K562 (cell line): ENCODE results near the gene TNFRSF6B. TPM values are rescaled to one million over a fixed set of nuclear protein-coding genes. Genes with fewer than 3 reads are reported as not detected.

Experiments
- ATF1 ChIP-seq, 2 experiments: fragments of 450-650 bp in 1 of 2; IDR thresholded peaks; 2 replicates each; pipeline ENCODE4 v1.6.1; 2016; ENCODE audit warnings: missing compliant biosample characterization in 1 of 2, missing genetic modification characterization in 1 of 2
- CBX3 ChIP-seq, 2 experiments: IDR thresholded peaks; 1 replicate in 1 of 2; 2 replicates in 1 of 2; pipeline ENCODE4 v1.6.1; 2012; ENCODE audit warnings: inconsistent platforms in 2 of 2, low read length in 2 of 2, borderline replicate concordance in 1 of 2, control low read depth in 1 of 2
- E2F5 ChIP-seq: sonication (generic); formaldehyde crosslinking; IDR thresholded peaks from 2 replicates; pipeline ENCODE4 v1.8.0; 2022; ENCODE audit warnings: mild to moderate bottlenecking, missing genetic modification reagents
- FOXK2 ChIP-seq, 2 experiments: fragments of 450-650 bp; IDR thresholded peaks in 1 of 2; conservative IDR thresholded peaks in 1 of 2; 2 replicates each; pipeline ENCODE4 v1.6.1; 2016; ENCODE audit warnings: low read depth in 2 of 2, mild to moderate bottlenecking in 1 of 2
- NFRKB ChIP-seq: fragments of 450-650 bp; IDR thresholded peaks from 2 replicates; pipeline ENCODE4 v1.6.1; 2016; ENCODE audit warnings: low read depth
- PHB ChIP-seq: fragments of 250-450 bp; sonication (Bioruptor Pico); IDR thresholded peaks from 2 replicates; pipeline ENCODE4 v1.5.0; 2021
- POLR2G ChIP-seq: fragments of 200-400 bp; formaldehyde crosslinking; IDR thresholded peaks from 2 replicates; pipeline ENCODE4 v1.6.1; 2017; ENCODE audit warnings: low read depth, mild to moderate bottlenecking, antibody characterized with exemption, low read length, moderate library complexity
- PRDM10 ChIP-seq: fragments of 450-650 bp; IDR thresholded peaks from 2 replicates; pipeline ENCODE4 v1.6.1; 2018; ENCODE audit not compliant: partially characterized antibody
- SAFB2 ChIP-seq: fragments of 200-400 bp; formaldehyde crosslinking; IDR thresholded peaks from 2 replicates; pipeline ENCODE4 v1.6.1; 2018; ENCODE audit warnings: borderline replicate concordance, low read length, low read depth, moderate library complexity; ENCODE audit not compliant: severe bottlenecking
- SUPT5H ChIP-seq: fragments of 450-650 bp; IDR thresholded peaks from 2 replicates; pipeline ENCODE4 v1.6.1; 2016
- ZBTB1 ChIP-seq: sonication (generic); formaldehyde crosslinking; IDR thresholded peaks from 2 replicates; pipeline ENCODE4 v1.8.1; 2023; ENCODE audit warnings: missing genetic modification reagents, low read depth, mild to moderate bottlenecking, borderline replicate concordance
- ZMIZ1 ChIP-seq, 2 experiments: fragments of 150-350 bp in 1 of 2; IDR thresholded peaks; 2 replicates each; pipeline ENCODE4 v1.6.1; 2012 to 2016; ENCODE audit warnings: low read depth in 2 of 2, low read length in 2 of 2, mild to moderate bottlenecking in 1 of 2, moderate library complexity in 1 of 2
- polyA plus RNA-seq, 8 experiments: library from polyadenylated mRNA; depleted of rRNA in 4 of 8; stranded (reverse) in 5 of 8; unstranded in 3 of 8; fragments of >200 nt; fragmentation: Nextera tagmentation in 2 of 8; fragmentation: Illumina TruSeq in 1 of 8; extraction: Ambion mirVana in 2 of 8; extraction: Trizol in 1 of 8; gene quantifications; 2 replicates each; pipeline versions ENCODE4 v1.2.1 to v1.2.3, GENCODE V29; 2011 to 2014; ENCODE audit warnings: inconsistent platforms in 1 of 8, missing spikeins in 1 of 8
- total RNA-seq, 7 experiments: library from RNA; depleted of rRNA in 6 of 7; stranded (reverse); fragments of >200 nt in 6 of 7; fragmentation: Illumina TruSeq in 2 of 7; extraction: Trizol in 2 of 7; gene quantifications; 2 replicates each; pipeline versions ENCODE4 v1.2.1 to v1.2.3, GENCODE V29; 2011 to 2021; ENCODE audit warnings: low replicate concordance in 1 of 7
- TF ChIP-seq, protein P1 (sequence below), 2 experiments: fragments of 450-650 bp; IDR thresholded peaks; 2 replicates each; pipeline ENCODE4 v1.6.1; 2018; ENCODE audit warnings: mild to moderate bottlenecking in 2 of 2, low read depth in 1 of 2; ENCODE audit not compliant: partially characterized antibody in 2 of 2

Gene TNFRSF6B
- total and polyA plus RNA-seq, 9 of the 15 experiments (the other 6 are each of a cell fraction or from before 2014, with no cell fraction given): 0.10 to 3.5 (median 0.32) TPM; not detected in 6

- TF ChIP-seq ZMIZ1 (IDR thresholded peaks at IDR 0.05; ENCODE audit: low read depth in 2 of 2, low read length in 2 of 2) (peak in 1 of 2 experiments; percentile 67; a peak in 2 of 4 replicates), ZBTB1 (CRISPR knock-in tag) (no peak), PRDM10 (peak; percentile 23), CBX3 (IDR thresholded peaks at IDR 0.05; ENCODE audit: borderline replicate concordance in 1 of 2, low read length in 2 of 2) (peak in 1 of 2 experiments; percentile 80; a peak in 2 of 3 replicates), POLR2G (peak; percentile 82; the same call in 1 of the 2 replicates), PHB (CRISPR knock-in tag) (peak; percentile 14; the same call in 1 of the 2 replicates), SUPT5H (peak; percentile 79), NFRKB (peak; percentile 84), E2F5 (CRISPR knock-in tag) (no peak), ATF1 (CRISPR knock-in tag; IDR thresholded peaks at IDR 0.05) (no peak), ATF1 (tag; IDR thresholded peaks at IDR 0.05) (peak; percentile 85), SAFB2 (no peak), FOXK2 (conservative IDR thresholded peaks at IDR 0.05 in 1 of 2, IDR thresholded peaks at IDR 0.05 in 1 of 2; ENCODE audit: low read depth in 2 of 2) (peak in 1 of 2 experiments; percentile 17; a peak in 1 of 4 replicates)
- TF ChIP-seq, protein P1, sequence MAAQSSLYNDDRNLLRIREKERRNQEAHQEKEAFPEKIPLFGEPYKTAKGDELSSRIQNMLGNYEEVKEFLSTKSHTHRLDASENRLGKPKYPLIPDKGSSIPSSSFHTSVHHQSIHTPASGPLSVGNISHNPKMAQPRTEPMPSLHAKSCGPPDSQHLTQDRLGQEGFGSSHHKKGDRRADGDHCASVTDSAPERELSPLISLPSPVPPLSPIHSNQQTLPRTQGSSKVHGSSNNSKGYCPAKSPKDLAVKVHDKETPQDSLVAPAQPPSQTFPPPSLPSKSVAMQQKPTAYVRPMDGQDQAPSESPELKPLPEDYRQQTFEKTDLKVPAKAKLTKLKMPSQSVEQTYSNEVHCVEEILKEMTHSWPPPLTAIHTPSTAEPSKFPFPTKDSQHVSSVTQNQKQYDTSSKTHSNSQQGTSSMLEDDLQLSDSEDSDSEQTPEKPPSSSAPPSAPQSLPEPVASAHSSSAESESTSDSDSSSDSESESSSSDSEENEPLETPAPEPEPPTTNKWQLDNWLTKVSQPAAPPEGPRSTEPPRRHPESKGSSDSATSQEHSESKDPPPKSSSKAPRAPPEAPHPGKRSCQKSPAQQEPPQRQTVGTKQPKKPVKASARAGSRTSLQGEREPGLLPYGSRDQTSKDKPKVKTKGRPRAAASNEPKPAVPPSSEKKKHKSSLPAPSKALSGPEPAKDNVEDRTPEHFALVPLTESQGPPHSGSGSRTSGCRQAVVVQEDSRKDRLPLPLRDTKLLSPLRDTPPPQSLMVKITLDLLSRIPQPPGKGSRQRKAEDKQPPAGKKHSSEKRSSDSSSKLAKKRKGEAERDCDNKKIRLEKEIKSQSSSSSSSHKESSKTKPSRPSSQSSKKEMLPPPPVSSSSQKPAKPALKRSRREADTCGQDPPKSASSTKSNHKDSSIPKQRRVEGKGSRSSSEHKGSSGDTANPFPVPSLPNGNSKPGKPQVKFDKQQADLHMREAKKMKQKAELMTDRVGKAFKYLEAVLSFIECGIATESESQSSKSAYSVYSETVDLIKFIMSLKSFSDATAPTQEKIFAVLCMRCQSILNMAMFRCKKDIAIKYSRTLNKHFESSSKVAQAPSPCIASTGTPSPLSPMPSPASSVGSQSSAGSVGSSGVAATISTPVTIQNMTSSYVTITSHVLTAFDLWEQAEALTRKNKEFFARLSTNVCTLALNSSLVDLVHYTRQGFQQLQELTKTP (IDR thresholded peaks at IDR 0.05; ENCODE audit: low read depth in 1 of 2, partially characterized antibody in 2 of 2): peak; percentile 59 to 99
Observed at GRCh38 chr20:63657937-63658748, 38.3 kb upstream of the TNFRSF6B start, which contains the start of gene RTEL1 (continued).
